GM23338 (cell line): ENCODE results near the gene TRIM8.

ENCODE experiments used
- CTCF ChIP-seq, 2 experiments: fragments of 200-600 bp in 1 of 2; sonication (generic) in 1 of 2; conservative IDR thresholded peaks; 2 replicates each; pipeline versions ENCODE4 v1.5.1 to v1.6.1; 2016 to 2017; ENCODE audit warnings: antibody characterized with exemption in 2 of 2, low read depth in 2 of 2, mild to moderate bottlenecking in 2 of 2, moderate library complexity in 1 of 2
- EZH2 ChIP-seq: fragments of 200-600 bp; sonication (generic); IDR thresholded peaks from one replicate; pipeline ENCODE4 v1.8.0; 2017; ENCODE audit warnings: antibody characterized with exemption, mild to moderate bottlenecking, low read depth; ENCODE audit not compliant: unreplicated experiment
- JUNB ChIP-seq: IDR thresholded peaks from one replicate; pipeline ENCODE4 v1.6.1; 2016; ENCODE audit warnings: antibody characterized with exemption; ENCODE audit not compliant: unreplicated experiment
- ZNF114 ChIP-seq: fragments of 250-450 bp; sonication (Bioruptor Pico); IDR thresholded peaks from 2 replicates; pipeline ENCODE4 v1.5.0; 2020; ENCODE audit warnings: mild to moderate bottlenecking, moderate library complexity

DNA sequence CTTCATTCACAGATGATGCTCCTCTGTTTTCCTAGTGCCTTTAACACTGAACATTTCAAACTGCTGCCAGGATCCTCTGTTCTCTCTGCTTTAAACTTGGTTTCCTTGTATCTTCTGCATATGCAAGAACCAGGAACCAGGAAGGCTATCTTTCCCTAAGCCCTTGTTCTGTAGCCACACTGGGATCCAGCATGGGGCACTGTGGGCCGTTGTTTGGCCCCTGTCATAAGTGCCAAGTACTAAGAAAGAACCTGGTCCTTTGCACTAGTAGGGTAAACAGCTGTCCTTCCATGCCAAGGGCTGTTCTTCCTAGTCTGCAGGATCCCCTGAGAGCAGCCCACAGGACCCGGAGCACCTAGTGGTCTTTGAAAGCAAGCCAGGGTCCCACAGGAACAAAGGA, 49.0 kb upstream of the TRIM8 start:
- no peak for TF ChIP-seq CTCF (conservative IDR thresholded peaks at IDR 0.05; ENCODE audit: low read depth in 2 of 2)
- TF ChIP-seq JUNB = no peak
- TF ChIP-seq EZH2 = no peak
- TF ChIP-seq ZNF114 (CRISPR knock-in tag) = no peak
